Trophoblast cell (in vitro differentiated cells and primary cell): ENCODE results near the gene SNED1.

Experiments
- DNase-seq, 2 donors: peaks; one replicate each; pipeline ENCODE4 v3.0.0-alpha.2; 2016
- H2AFZ ChIP-seq: 2 replicates; pipeline ENCODE4 v1.6.1; 2013; ENCODE audit warnings: low read length, moderate library complexity, mild to moderate bottlenecking; ENCODE audit not compliant: insufficient read depth, poor library complexity
- H2AK5ac ChIP-seq: 2 replicates; pipeline ENCODE4 v1.6.1; 2013; ENCODE audit warnings: mild to moderate bottlenecking, low read length
- H2BK120ac ChIP-seq: 2 replicates; pipeline ENCODE4 v1.6.1; 2013; ENCODE audit warnings: low read length, mild to moderate bottlenecking, moderate library complexity; ENCODE audit not compliant: insufficient read depth, poor library complexity
- H2BK12ac ChIP-seq: 2 replicates; pipeline ENCODE4 v1.6.1; 2013; ENCODE audit warnings: mild to moderate bottlenecking, low read length, moderate library complexity
- H2BK5ac ChIP-seq: 2 replicates; pipeline ENCODE4 v1.6.1; 2013; ENCODE audit warnings: low read length, low read depth, moderate library complexity, mild to moderate bottlenecking; ENCODE audit not compliant: poor library complexity
- H3K14ac ChIP-seq: 2 replicates; pipeline ENCODE4 v1.6.1; 2013; ENCODE audit warnings: mild to moderate bottlenecking, low read length
- H3K18ac ChIP-seq: 2 replicates; pipeline ENCODE4 v1.6.1; 2013; ENCODE audit warnings: mild to moderate bottlenecking, low read length
- H3K23ac ChIP-seq: 2 replicates; pipeline ENCODE4 v1.6.1; 2013; ENCODE audit warnings: low read length
- H3K27ac ChIP-seq: 2 replicates; pipeline ENCODE4 v1.5.1; 2013; ENCODE audit warnings: low read depth, mild to moderate bottlenecking, inconsistent platforms, low read length, moderate library complexity
- H3K27me3 ChIP-seq: 2 replicates; pipeline ENCODE4 v1.6.1; 2013; ENCODE audit warnings: inconsistent platforms, mild to moderate bottlenecking, low read length, moderate library complexity; ENCODE audit not compliant: insufficient read depth
- H3K36me3 ChIP-seq, 2 experiments: 1 replicate in 1 of 2; 2 replicates in 1 of 2; pipeline ENCODE4 v1.6.1; 2013; ENCODE audit warnings: low read length in 2 of 2, mild to moderate bottlenecking in 2 of 2, moderate library complexity in 1 of 2; ENCODE audit not compliant: insufficient read depth in 2 of 2, control insufficient read depth in 1 of 2
- H3K4ac ChIP-seq: 2 replicates; pipeline ENCODE4 v1.6.1; 2013; ENCODE audit warnings: low read depth, mild to moderate bottlenecking, low read length, moderate library complexity
- H3K4me1 ChIP-seq, 2 experiments: 1 replicate in 1 of 2; 2 replicates in 1 of 2; pipeline ENCODE4 v1.6.1; 2013; ENCODE audit warnings: low read length in 2 of 2, mild to moderate bottlenecking in 2 of 2, moderate library complexity in 1 of 2; ENCODE audit not compliant: insufficient read depth in 2 of 2, control insufficient read depth in 1 of 2
- H3K4me2 ChIP-seq: 2 replicates; pipeline ENCODE4 v1.6.1; 2013; ENCODE audit warnings: inconsistent platforms, mild to moderate bottlenecking, low read length, moderate library complexity
- H3K4me3 ChIP-seq: 2 replicates; pipeline ENCODE4 v1.5.1; 2013; ENCODE audit warnings: mild to moderate bottlenecking, low read depth, low read length, inconsistent platforms
- H3K79me1 ChIP-seq: one replicate; pipeline ENCODE4 v1.6.1; 2013; ENCODE audit warnings: low read length
- H3K79me2 ChIP-seq: 2 replicates; pipeline ENCODE4 v1.6.1; 2013; ENCODE audit warnings: low read length, mild to moderate bottlenecking; ENCODE audit not compliant: control insufficient read depth, insufficient read depth, poor library complexity
- H3K9ac ChIP-seq: 2 replicates; pipeline ENCODE4 v1.6.1; 2013; ENCODE audit warnings: mild to moderate bottlenecking, low read length
- H3K9me3 ChIP-seq: 2 replicates; pipeline ENCODE4 v1.6.1; 2013; ENCODE audit warnings: low read depth, mild to moderate bottlenecking, control low read depth, inconsistent platforms, low read length; ENCODE audit not compliant: insufficient read depth
- H4K12ac ChIP-seq: 2 replicates; pipeline ENCODE4 v1.6.1; 2013; ENCODE audit warnings: low read depth, mild to moderate bottlenecking, low read length, moderate library complexity
- H4K8ac ChIP-seq: 2 replicates; pipeline ENCODE4 v1.6.1; 2013; ENCODE audit warnings: low read depth, mild to moderate bottlenecking, low read length, moderate library complexity
- H4K91ac ChIP-seq: one replicate; pipeline ENCODE4 v1.6.1; 2013; ENCODE audit warnings: low read depth, mild to moderate bottlenecking, low read length, moderate library complexity
- WGBS: extraction: QIAGEN DNeasy Blood & Tissue Kit; methylation state at CpG from one replicate; pipeline ENCODE4 v1.1.7; 2013; ENCODE audit warnings: missing lambda C conversion rate; ENCODE audit not compliant: insufficient read length, insufficient coverage; ENCODE audit errors: extremely low coverage; 5-methylcytosine and 5-hydroxymethylcytosine counted together

Gene SNED1

DNA sequence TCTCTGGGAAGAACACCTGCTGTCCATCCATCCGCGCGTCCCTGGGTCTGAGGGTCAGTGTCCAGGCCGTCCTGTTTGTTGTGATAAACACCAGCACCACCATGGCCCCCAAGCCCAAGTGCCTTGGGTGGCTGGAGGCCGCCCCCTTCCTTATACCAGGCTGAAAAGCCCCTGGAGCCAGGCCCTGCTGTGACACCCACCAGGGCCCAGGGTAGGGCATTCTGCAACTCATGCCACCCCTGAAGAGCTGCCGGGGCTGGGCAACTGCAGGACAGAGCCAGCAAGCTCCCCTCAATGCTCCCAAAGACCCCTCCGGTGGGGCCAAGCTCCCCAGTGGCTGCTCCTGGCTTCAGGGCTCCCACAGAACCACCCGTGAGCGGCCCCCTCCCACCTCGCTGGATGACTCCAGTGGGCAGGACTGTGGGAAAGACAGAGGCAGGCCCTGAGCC is 31.9 kb upstream of the SNED1 start:
- Histone ChIP-seq H3K4ac (no peak overlapping the region), H3K79me2 (no peaks in the 10 kb centered on the region), H3K27me3 (no peaks in the 10 kb centered on the region), H2BK12ac (no peak overlapping the region), H2AFZ (no peak overlapping the region), H3K4me1 (no peaks in the 10 kb centered on the region), H2BK120ac (no peak overlapping the region), H3K4me2 (no peak overlapping the region), H3K23ac (no peak overlapping the region), H3K9ac (no peak overlapping the region), H4K12ac (no peak overlapping the region), H3K36me3 (no peaks in the 10 kb centered on the region), H3K27ac (no peak overlapping the region), H2BK5ac (no peak overlapping the region), H3K9me3 (peaks cover 2% of the 10 kb centered on the region), H4K91ac (no peak overlapping the region), H3K79me1 (no peaks in the 10 kb centered on the region), H2AK5ac (no peak overlapping the region), H4K8ac (no peak overlapping the region), H3K14ac (no peak overlapping the region), H3K18ac (no peak overlapping the region), H3K4me3 (no peak overlapping the region)
- DNase-seq, result no peak
- no CpG with 5 or more reads among the region's 10 CpGs for WGBS

DNA sequence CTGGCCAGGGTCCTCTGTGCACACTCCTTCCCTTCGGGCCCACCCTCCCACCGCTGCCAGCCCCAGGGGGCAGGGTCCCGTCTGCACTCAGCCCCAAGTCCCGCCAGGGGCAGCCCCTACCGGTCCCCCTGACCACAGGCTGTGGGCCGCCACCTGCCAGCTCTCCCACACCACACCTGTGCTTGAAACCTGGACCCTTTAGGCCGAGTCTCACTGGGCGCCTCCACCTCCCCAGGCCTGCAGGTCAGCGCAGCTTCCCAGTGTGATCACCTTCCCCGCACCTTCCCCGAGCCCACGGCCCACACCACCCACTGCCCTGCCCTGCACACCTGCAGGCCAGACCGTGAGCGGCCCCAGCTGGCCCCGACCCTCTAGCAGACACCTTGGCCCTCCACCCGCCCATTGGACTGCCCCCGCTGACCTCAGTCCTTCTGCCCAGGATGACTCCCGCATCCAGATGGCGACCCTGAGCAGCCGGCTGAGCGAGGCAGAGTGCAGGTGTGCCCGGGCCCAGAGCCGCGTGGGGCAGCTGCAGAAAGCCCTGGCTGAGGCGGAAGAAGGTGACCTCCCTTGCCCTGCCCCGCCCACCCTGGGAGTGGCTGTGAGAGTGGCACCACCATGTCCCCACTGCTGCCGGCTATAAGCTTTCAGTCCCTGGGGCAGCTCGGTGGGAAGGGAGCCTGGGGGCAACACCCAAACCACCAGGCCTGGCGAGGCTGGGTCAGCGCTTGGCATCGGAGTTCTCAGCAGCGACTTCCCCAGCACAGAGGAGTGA is 31.3 kb upstream of the SNED1 start:
- no peak overlapping the region for H4K8ac ChIP-seq
- H3K9ac ChIP-seq, result no peak overlapping the region
- no peak overlapping the region for H2BK120ac ChIP-seq
- no peak overlapping the region for H3K4ac ChIP-seq
- H3K79me1 ChIP-seq, result no peaks in the 10 kb centered on the region
- no peaks in the 10 kb centered on the region for H3K27me3 ChIP-seq
- no peaks in the 10 kb centered on the region for H3K36me3 ChIP-seq
- H3K14ac ChIP-seq, result no peak overlapping the region
- no peak overlapping the region for H3K23ac ChIP-seq
- H2BK12ac ChIP-seq, result no peak overlapping the region
- no CpG with 5 or more reads among the region's 32 CpGs for WGBS
- no peak overlapping the region for H3K27ac ChIP-seq
- DNase-seq, result no peak
- no peak overlapping the region for H3K4me3 ChIP-seq
- no peak overlapping the region for H3K18ac ChIP-seq
- H4K91ac ChIP-seq, result no peak overlapping the region
- no peak overlapping the region for H2AFZ ChIP-seq
- no peak overlapping the region for H4K12ac ChIP-seq
- H3K4me1 ChIP-seq, result no peaks in the 10 kb centered on the region
- no peak overlapping the region for H2AK5ac ChIP-seq
- no peak overlapping the region for H2BK5ac ChIP-seq
- H3K4me2 ChIP-seq, result no peak overlapping the region
- H3K9me3 ChIP-seq, result peaks cover 2% of the 10 kb centered on the region
- no peaks in the 10 kb centered on the region for H3K79me2 ChIP-seq

DNA sequence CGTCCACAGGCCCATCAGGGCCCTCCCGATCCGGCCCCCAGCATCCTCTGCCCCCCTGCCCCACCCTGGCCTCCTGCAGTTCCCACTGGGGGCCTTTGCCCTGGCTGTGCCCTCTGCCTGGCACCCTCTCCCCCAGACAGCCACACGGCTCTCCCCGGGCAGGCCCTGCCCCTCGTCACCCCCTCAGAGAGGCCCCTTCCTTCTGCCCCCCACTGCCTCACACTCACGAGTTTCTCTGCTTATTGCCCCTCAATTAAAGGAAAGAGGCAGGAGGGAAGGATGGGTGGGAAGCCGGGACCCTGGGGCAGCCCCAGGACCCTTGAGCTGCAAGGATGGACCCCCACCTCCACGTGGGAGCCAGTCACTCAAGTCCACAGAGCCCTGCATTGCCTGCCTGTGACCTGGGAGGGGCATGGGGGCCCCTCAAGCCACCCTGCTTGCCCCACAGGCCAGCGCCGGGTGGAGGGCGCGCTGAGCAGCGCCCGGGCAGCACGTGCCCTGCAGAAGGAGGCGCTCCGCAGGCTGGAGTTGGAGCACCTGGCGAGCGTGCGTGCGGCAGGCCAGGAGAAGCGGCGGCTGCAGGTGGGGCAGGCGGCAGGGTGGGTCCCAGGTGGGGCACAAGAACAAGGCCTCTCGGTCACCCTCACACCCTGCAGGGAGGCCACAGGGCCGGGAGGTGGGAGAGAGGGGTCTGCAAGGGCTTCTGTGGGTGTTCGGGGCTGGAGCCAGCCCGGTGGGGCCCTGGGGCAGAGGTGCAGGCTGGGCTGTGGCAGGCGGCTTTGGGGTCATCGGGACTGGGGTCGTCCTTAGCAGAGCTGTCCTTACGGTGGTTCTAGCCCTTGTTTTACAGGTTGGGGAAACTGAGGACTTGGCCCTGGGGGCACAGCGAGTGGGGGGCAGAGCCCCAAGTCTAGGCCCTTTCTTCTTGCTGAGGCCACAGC is 30.5 kb upstream of the SNED1 start:
- Histone ChIP-seq H3K23ac (no peak overlapping the region), H2BK12ac (no peak overlapping the region)
- no CpG with 5 or more reads among the region's 34 CpGs for WGBS

DNA sequence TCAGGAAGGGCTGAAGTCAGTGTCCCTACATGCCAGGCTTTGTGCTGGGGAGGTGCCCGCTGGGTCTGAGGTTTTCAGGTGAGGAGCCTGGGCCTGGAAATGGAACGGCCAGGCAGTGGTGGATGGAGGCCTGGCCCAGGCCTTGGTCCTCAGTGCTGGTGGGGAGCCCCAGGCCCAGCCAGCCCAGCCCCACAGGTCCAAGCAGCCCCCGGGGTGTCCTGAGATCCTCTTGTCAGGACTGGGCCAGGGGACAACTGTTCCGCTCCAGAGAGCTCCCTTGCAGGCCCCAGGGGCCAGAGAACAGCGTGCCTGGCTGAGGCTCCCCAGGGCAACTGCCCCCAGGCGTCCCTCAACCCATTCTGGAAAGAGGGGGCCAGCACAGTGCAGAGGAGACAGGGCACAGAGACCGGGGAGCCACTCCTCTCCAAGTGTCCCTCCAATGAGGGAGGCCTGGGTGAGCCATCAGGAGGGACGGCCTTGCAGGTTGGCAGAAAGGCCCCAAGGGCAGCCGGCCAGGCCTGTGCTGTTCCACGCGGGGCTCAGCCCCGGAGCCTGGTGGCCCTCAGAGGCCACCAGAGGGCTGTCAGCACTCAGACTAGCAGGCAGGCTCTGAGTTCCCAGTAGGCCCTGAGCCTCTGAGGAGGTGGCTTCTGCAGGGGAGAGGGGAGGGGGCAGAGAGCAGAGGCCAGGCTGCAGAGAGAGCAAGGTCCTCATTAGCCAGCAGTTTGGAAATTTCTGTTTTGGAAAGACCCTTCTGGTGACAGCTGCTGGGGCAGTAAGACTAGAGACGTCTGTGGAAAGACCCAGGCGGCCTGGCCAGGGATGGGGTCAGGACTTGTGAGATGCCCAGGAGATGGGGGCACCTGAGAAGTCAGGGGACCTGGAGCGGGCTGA is 29.4 kb upstream of the SNED1 start:
- no peak overlapping the region for H2AFZ ChIP-seq
- no peaks in the 10 kb centered on the region for H3K79me1 ChIP-seq
- no peaks in the 10 kb centered on the region for H3K4me1 ChIP-seq
- H2BK12ac ChIP-seq, result no peak overlapping the region
- no peaks in the 10 kb centered on the region for H3K36me3 ChIP-seq
- H4K91ac ChIP-seq, result no peak overlapping the region
- H3K4me2 ChIP-seq, result no peak overlapping the region
- DNase-seq, result no peak
- peaks cover 2% of the 10 kb centered on the region for H3K9me3 ChIP-seq
- no peak overlapping the region for H2AK5ac ChIP-seq
- no peak overlapping the region for H3K27ac ChIP-seq
- H3K4me3 ChIP-seq, result no peak overlapping the region
- WGBS, result no CpG with 5 or more reads among the region's 15 CpGs
- no peak overlapping the region for H2BK5ac ChIP-seq
- no peak overlapping the region for H3K4ac ChIP-seq
- no peak overlapping the region for H3K14ac ChIP-seq
- H4K8ac ChIP-seq, result no peak overlapping the region
- H3K9ac ChIP-seq, result no peak overlapping the region
- H3K18ac ChIP-seq, result no peak overlapping the region
- no peaks in the 10 kb centered on the region for H3K79me2 ChIP-seq
- no peak overlapping the region for H3K23ac ChIP-seq
- no peak overlapping the region for H2BK120ac ChIP-seq
- no peaks in the 10 kb centered on the region for H3K27me3 ChIP-seq
- no peak overlapping the region for H4K12ac ChIP-seq

More for the DNA sequence above, 30.5 kb upstream of the SNED1 start:
- no peak overlapping the region for H3K27ac ChIP-seq
- H3K79me2 ChIP-seq, result no peaks in the 10 kb centered on the region
- no peak overlapping the region for H2BK120ac ChIP-seq
- H2BK5ac ChIP-seq, result no peak overlapping the region
- no peak overlapping the region for H3K4me3 ChIP-seq
- H4K8ac ChIP-seq, result no peak overlapping the region
- no peak for DNase-seq
- H3K18ac ChIP-seq, result no peak overlapping the region
- H3K36me3 ChIP-seq, result no peaks in the 10 kb centered on the region
- H3K27me3 ChIP-seq, result no peaks in the 10 kb centered on the region
- no peak overlapping the region for H3K14ac ChIP-seq
- no peak overlapping the region for H3K4me2 ChIP-seq
- peaks cover 2% of the 10 kb centered on the region for H3K9me3 ChIP-seq
- no peaks in the 10 kb centered on the region for H3K79me1 ChIP-seq
- H2AFZ ChIP-seq, result no peak overlapping the region
- H2AK5ac ChIP-seq, result no peak overlapping the region
- no peak overlapping the region for H3K9ac ChIP-seq
- H3K4me1 ChIP-seq, result no peaks in the 10 kb centered on the region
- H4K12ac ChIP-seq, result no peak overlapping the region
- H4K91ac ChIP-seq, result no peak overlapping the region
- H3K4ac ChIP-seq, result no peak overlapping the region
